Stimulated activated CD4-positive, alpha-beta T cell treated with anti-CD3 and anti-CD28 coated beads, Interleukin-2, amount 100 ng/mL, for 24 hours (primary cell): ENCODE data around the gene ST3GAL4.
"Not testable (repeated sequence)": the region's sequence is repeated elsewhere in the genome, so short reads cannot be mapped to it uniquely, and the experiment has no call there.

Source experiments
- DNase-seq, 2 donors: peaks; one replicate each; pipeline ENCODE4 v3.0.0-alpha.2; 2020

ST3GAL4 gene

GRCh38 chr11:126366064-126366822 lies 10.8 kb downstream of the ST3GAL4 start:
- no peak for DNase-seq

GRCh38 chr11:126366823-126367654 lies 11.6 kb downstream of the ST3GAL4 start:
- DNase-seq, result not testable (repeated sequence)

GRCh38 chr11:126367806-126368205 lies 12.3 kb downstream of the ST3GAL4 start:
- DNase-seq, result not testable (repeated sequence)

- not testable (repeated sequence) for DNase-seq
Measured at GRCh38 chr11:126368336-126369119, 13.0 kb downstream of the ST3GAL4 start.

- no peak for DNase-seq
Measured at GRCh38 chr11:126370016-126370415, 14.5 kb downstream of the ST3GAL4 start.

- DNase-seq, result no peak
Measured at GRCh38 chr11:126371595-126371994, 16.1 kb downstream of the ST3GAL4 start.

GRCh38 chr11:126373389-126374066 lies 18.0 kb downstream of the ST3GAL4 start:
- DNase-seq, result not testable (repeated sequence)

GRCh38 chr11:126374562-126375300 lies 19.2 kb downstream of the ST3GAL4 start:
- not testable (repeated sequence) for DNase-seq

GRCh38 chr11:126375726-126376125 lies 20.2 kb downstream of the ST3GAL4 start:
- DNase-seq, result no peak

GRCh38 chr11:126378763-126379162 lies 23.3 kb downstream of the ST3GAL4 start:
- no peak for DNase-seq

- no peak for DNase-seq
Measured at GRCh38 chr11:126380909-126381308, 25.4 kb downstream of the ST3GAL4 start.

GRCh38 chr11:126381960-126382359 lies 26.5 kb downstream of the ST3GAL4 start:
- DNase-seq, result not testable (repeated sequence)

GRCh38 chr11:126382641-126383040 lies 27.2 kb downstream of the ST3GAL4 start:
- not testable (repeated sequence) for DNase-seq

GRCh38 chr11:126383339-126384335 lies 28.2 kb downstream of the ST3GAL4 start:
- DNase-seq, result no peak

- no peak for DNase-seq
Measured at GRCh38 chr11:126384449-126385070, 29.1 kb downstream of the ST3GAL4 start.

GRCh38 chr11:126385991-126386728 lies 30.7 kb downstream of the ST3GAL4 start:
- no peak for DNase-seq

GRCh38 chr11:126386729-126387071 lies 31.2 kb downstream of the ST3GAL4 start:
- DNase-seq, result not testable (repeated sequence)

- DNase-seq, result no peak
Measured at GRCh38 chr11:126387857-126388256, 32.4 kb downstream of the ST3GAL4 start.

GRCh38 chr11:126390272-126390867 lies 34.9 kb downstream of the ST3GAL4 start:
- no peak for DNase-seq
